Epithelial cell of esophagus (primary cell): ENCODE measurements around the gene FBXO7.

ENCODE experiments used
- DNase-seq: peaks from one replicate; pipeline ENCODE4 v3.0.0; 2010; ENCODE audit warnings: low read depth
- H3K4me3 ChIP-seq: 2 replicates; pipeline ENCODE4 v1.5.1; 2011; ENCODE audit warnings: mild to moderate bottlenecking, low read length, control low read depth
- TF ChIP-seq, protein P1 (sequence below): IDR thresholded peaks from 2 replicates; pipeline ENCODE4 v1.5.1; 2011; ENCODE audit warnings: low read depth, mild to moderate bottlenecking, low read length, control low read depth, inconsistent platforms; ENCODE audit not compliant: insufficient read depth; ENCODE audit errors: missing control alignments

Gene FBXO7

GRCh38 chr22:32462452-32462851, 12.2 kb upstream of the FBXO7 start:
- TF ChIP-seq, protein P1, sequence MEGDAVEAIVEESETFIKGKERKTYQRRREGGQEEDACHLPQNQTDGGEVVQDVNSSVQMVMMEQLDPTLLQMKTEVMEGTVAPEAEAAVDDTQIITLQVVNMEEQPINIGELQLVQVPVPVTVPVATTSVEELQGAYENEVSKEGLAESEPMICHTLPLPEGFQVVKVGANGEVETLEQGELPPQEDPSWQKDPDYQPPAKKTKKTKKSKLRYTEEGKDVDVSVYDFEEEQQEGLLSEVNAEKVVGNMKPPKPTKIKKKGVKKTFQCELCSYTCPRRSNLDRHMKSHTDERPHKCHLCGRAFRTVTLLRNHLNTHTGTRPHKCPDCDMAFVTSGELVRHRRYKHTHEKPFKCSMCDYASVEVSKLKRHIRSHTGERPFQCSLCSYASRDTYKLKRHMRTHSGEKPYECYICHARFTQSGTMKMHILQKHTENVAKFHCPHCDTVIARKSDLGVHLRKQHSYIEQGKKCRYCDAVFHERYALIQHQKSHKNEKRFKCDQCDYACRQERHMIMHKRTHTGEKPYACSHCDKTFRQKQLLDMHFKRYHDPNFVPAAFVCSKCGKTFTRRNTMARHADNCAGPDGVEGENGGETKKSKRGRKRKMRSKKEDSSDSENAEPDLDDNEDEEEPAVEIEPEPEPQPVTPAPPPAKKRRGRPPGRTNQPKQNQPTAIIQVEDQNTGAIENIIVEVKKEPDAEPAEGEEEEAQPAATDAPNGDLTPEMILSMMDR = no peak

GRCh38 chr22:32465661-32466060, 8.9 kb upstream of the FBXO7 start:
- TF ChIP-seq, protein P1 = no peak
- DNase-seq = no peak
- H3K4me3 ChIP-seq = no peak overlapping the region

More at GRCh38 chr22:32462452-32462851, 12.2 kb upstream of the FBXO7 start:
- DNase-seq = peak; percentile 79
- H3K4me3 ChIP-seq = no peak overlapping the region

- DNase-seq = peak; percentile 43
- H3K4me3 ChIP-seq = no peak overlapping the region
- TF ChIP-seq, protein P1 = no peak
Observed at GRCh38 chr22:32466496-32466895, 8.1 kb upstream of the FBXO7 start.

GRCh38 chr22:32469799-32470212, 4.8 kb upstream of the FBXO7 start:
- TF ChIP-seq, protein P1 = no peak
- no peak overlapping the region for H3K4me3 ChIP-seq
- peak; percentile 59 for DNase-seq

GRCh38 chr22:32473388-32473952, 1.1 kb upstream of the FBXO7 start:
- peak; percentile 78 for DNase-seq
- TF ChIP-seq, protein P1 = peak; percentile 61
- peak overlapping the region; percentile 76 for H3K4me3 ChIP-seq

DNA sequence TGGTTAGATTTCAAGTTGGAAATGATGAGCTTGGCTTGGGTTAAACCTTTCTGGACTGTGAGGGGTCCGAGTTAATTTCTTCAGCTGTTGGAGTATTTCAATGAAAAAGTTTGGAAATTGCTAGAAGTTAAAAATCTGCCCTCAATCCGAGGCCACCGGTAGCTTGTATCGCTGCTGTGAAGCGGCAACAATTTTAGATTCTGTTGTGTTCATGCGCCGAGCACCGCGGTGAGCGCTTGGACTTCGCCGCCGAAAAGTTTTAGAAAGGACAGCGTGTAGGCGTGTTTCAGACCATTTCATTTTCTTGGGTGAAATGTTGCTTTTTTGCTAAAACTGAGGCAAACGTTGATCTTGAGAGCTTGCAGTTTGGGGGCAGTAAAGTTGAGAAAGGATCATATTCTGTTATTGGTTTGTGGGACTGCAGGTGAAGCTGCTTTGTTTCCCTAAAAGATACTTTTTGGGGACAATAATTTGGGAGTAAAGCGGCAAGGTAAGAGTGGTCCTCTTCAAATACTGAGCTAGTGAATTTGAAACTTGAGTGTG, 928 bp downstream of the FBXO7 start:
- peak; percentile 42 for DNase-seq
- peak overlapping the region; percentile 76 for H3K4me3 ChIP-seq
- TF ChIP-seq, protein P1 = no peak
